Loucy (cell line): ENCODE measurements around the gene LDAF1.

Experiments used
- H2AFZ ChIP-seq: fragments of 200-600 bp; sonication (generic); 2 replicates; pipeline ENCODE4 v1.6.0; 2016; ENCODE audit warnings: antibody characterized with exemption, mild to moderate bottlenecking, low read length, moderate library complexity
- H3F3A ChIP-seq: fragments of 200-600 bp; 2 replicates; pipeline ENCODE4 v1.6.0; 2016; ENCODE audit warnings: antibody characterized with exemption, low read depth, mild to moderate bottlenecking
- H3K27me3 ChIP-seq: fragments of 200-600 bp; sonication (generic); 2 replicates; pipeline ENCODE4 v1.6.1; 2014; ENCODE audit warnings: low read length, mild to moderate bottlenecking; ENCODE audit not compliant: insufficient read depth, poor library complexity, severe bottlenecking
- H3K36me3 ChIP-seq: fragments of 200-600 bp; sonication (generic); 2 replicates; pipeline ENCODE4 v1.6.1; 2016; ENCODE audit warnings: low read length; ENCODE audit not compliant: insufficient read depth
- H3K4me1 ChIP-seq: fragments of 200-600 bp; sonication (generic); 2 replicates; pipeline ENCODE4 v1.5.1; 2014; ENCODE audit warnings: low read length, mild to moderate bottlenecking; ENCODE audit not compliant: insufficient read depth, poor library complexity, severe bottlenecking
- H3K4me2 ChIP-seq: fragments of 200-600 bp; sonication (generic); 2 replicates; pipeline ENCODE4 v1.6.0; 2014; ENCODE audit warnings: antibody characterized with exemption, low read length, low read depth, mild to moderate bottlenecking; ENCODE audit not compliant: poor library complexity, severe bottlenecking
- H3K4me3 ChIP-seq: fragments of 200-600 bp; sonication (generic); 2 replicates; pipeline ENCODE4 v1.5.1; 2014; ENCODE audit warnings: low read length, mild to moderate bottlenecking, mixed read lengths; ENCODE audit not compliant: poor library complexity, severe bottlenecking
- H3K79me2 ChIP-seq: fragments of 200-600 bp; sonication (generic); 2 replicates; pipeline ENCODE4 v1.6.1; 2014; ENCODE audit warnings: low read length; ENCODE audit not compliant: insufficient read depth
- H3K9ac ChIP-seq: fragments of 200-600 bp; sonication (generic); 2 replicates; pipeline ENCODE4 v1.6.0; 2014; ENCODE audit warnings: mild to moderate bottlenecking, low read depth, low read length, moderate library complexity; ENCODE audit not compliant: poor library complexity, severe bottlenecking
- H3K9me2 ChIP-seq: fragments of 200-600 bp; sonication (generic); replicated peaks from 2 replicates; pipeline ENCODE4 v1.6.1; 2016; ENCODE audit warnings: low read depth, low read length, mixed read lengths
- H3K9me3 ChIP-seq: fragments of 200-600 bp; sonication (generic); 2 replicates; pipeline ENCODE4 v1.6.1; 2014; ENCODE audit warnings: mild to moderate bottlenecking, antibody characterized with exemption, low read length, low read depth; ENCODE audit not compliant: insufficient read depth
- H4K20me1 ChIP-seq: fragments of 200-600 bp; sonication (generic); 2 replicates; pipeline ENCODE4 v1.6.0; 2014; ENCODE audit warnings: antibody characterized with exemption, low read length, mild to moderate bottlenecking; ENCODE audit not compliant: insufficient read depth, poor library complexity, severe bottlenecking
- EZH2phosphoT487 ChIP-seq: fragments of 200-600 bp; IDR thresholded peaks from 2 replicates; pipeline ENCODE4 v1.6.1; 2018; ENCODE audit warnings: antibody characterized with exemption, mild to moderate bottlenecking, moderate library complexity, borderline replicate concordance
- TF ChIP-seq, protein P1 (sequence below): fragments of 200-600 bp; sonication (generic); conservative IDR thresholded peaks from 2 replicates; pipeline ENCODE4 v1.5.1; 2014; ENCODE audit warnings: mild to moderate bottlenecking, antibody characterized with exemption, low read length

LDAF1 gene

DNA sequence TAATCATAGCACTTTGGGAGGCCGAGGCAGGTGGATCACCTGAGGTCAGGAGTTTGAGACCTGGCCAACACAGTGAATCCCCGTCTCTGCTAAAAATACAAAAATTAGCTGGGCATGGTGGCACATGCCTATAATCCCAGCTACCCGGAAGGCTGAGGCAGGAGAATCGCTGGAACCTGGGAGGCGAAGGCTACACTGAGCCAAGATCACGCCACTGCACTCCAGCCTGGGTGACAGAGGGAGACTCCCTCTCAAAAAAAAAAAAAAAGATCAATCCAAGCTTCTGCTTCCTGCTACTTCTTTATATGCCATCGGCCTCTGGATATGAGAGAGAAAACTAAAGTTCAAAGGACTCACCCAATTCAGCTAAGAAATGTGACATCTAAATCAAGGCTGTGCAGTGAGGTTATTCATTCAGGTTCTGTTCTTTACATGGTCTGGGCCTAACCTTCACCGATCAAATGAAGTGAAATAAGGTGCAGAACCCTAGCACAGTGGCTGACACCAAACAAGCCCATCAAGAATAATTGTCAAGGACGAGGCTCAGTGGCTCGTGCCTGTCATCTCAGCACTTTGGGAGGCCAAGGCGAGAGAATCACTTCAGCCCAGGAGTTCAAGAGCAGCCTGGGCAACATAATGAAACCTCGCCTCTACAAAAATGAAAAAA, 27.3 kb downstream of the LDAF1 start:
- no peak overlapping the region for H3K4me2 ChIP-seq
- no peaks in the 10 kb centered on the region for H3K9me3 ChIP-seq
- peaks cover 8% of the 10 kb centered on the region; the same call in 1 of the 2 replicates for H3K36me3 ChIP-seq
- no peak overlapping the region for H2AFZ ChIP-seq
- H3K79me2 ChIP-seq: no peaks in the 10 kb centered on the region
- no peak overlapping the region for H3K9ac ChIP-seq
- H3F3A ChIP-seq: no peaks in the 10 kb centered on the region
- H3K9me2 ChIP-seq: no peaks in the 10 kb centered on the region
- H4K20me1 ChIP-seq: no peaks in the 10 kb centered on the region
- no peaks in the 10 kb centered on the region for H3K27me3 ChIP-seq
- TF ChIP-seq EZH2phosphoT487: no peak
- TF ChIP-seq, protein P1, sequence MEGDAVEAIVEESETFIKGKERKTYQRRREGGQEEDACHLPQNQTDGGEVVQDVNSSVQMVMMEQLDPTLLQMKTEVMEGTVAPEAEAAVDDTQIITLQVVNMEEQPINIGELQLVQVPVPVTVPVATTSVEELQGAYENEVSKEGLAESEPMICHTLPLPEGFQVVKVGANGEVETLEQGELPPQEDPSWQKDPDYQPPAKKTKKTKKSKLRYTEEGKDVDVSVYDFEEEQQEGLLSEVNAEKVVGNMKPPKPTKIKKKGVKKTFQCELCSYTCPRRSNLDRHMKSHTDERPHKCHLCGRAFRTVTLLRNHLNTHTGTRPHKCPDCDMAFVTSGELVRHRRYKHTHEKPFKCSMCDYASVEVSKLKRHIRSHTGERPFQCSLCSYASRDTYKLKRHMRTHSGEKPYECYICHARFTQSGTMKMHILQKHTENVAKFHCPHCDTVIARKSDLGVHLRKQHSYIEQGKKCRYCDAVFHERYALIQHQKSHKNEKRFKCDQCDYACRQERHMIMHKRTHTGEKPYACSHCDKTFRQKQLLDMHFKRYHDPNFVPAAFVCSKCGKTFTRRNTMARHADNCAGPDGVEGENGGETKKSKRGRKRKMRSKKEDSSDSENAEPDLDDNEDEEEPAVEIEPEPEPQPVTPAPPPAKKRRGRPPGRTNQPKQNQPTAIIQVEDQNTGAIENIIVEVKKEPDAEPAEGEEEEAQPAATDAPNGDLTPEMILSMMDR: no peak
- no peak overlapping the region for H3K4me3 ChIP-seq
- no peaks in the 10 kb centered on the region for H3K4me1 ChIP-seq

DNA sequence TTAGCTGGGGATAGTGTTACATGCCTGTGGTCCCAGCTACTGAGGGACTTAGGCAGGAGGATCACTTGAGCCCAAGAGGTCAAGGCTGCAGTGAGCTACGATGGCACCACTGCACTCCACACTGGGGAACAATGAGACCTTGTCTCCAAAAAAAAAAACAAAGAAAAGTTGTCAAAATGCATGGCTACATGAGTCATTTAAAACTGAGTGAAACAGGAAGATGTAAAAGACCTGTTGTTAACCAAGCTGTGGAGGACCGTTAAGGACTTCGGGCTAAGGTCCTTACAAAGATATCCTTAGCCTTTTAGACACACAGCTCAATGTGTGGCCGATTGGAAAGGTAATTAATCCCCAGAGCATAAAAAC, 27.8 kb downstream of the LDAF1 start:
- Histone ChIP-seq H3K9ac (no peak overlapping the region), H3K4me2 (no peak overlapping the region), H3K79me2 (no peaks in the 10 kb centered on the region), H3K36me3 (peaks cover 3% of the 10 kb centered on the region; the same call in 1 of the 2 replicates), H3F3A (no peaks in the 10 kb centered on the region), H3K27me3 (no peaks in the 10 kb centered on the region), H3K4me1 (no peaks in the 10 kb centered on the region), H3K9me3 (no peaks in the 10 kb centered on the region), H3K9me2 (no peaks in the 10 kb centered on the region), H2AFZ (no peak overlapping the region), H3K4me3 (no peak overlapping the region), H4K20me1 (no peaks in the 10 kb centered on the region)
- TF ChIP-seq EZH2phosphoT487: no peak
- TF ChIP-seq, protein P1: no peak

DNA sequence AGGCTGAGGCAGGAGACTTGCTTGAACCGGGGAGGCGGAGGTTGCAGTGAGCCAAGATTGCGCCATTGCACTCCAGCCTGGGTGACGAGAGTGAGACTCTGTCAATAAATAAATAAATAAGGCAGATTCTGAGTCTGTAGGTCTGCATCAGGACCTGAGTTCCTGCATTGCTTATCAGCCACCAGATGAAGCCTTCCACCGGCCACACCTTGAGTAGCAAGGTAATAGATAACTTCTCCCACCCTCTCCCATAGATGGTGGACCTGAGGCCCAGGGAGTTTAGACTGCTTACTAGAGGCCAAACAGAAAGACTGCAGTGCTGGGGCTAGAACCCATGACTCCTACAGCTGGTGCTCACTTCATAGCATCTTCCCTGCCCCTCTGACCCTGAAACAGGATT, 30.8 kb downstream of the LDAF1 start:
- Histone ChIP-seq H3K27me3 (no peaks in the 10 kb centered on the region), H3F3A (no peaks in the 10 kb centered on the region), H3K79me2 (no peaks in the 10 kb centered on the region), H3K9me3 (no peaks in the 10 kb centered on the region), H3K9ac (no peak overlapping the region), H2AFZ (no peak overlapping the region), H4K20me1 (no peaks in the 10 kb centered on the region), H3K4me3 (no peak overlapping the region), H3K36me3 (no peaks in the 10 kb centered on the region), H3K4me1 (no peaks in the 10 kb centered on the region), H3K9me2 (no peaks in the 10 kb centered on the region), H3K4me2 (no peak overlapping the region)
- TF ChIP-seq EZH2phosphoT487: no peak
- TF ChIP-seq, protein P1: no peak
